H1 (cell line): Measurements from ENCODE around the gene SEZ6. TPM values are rescaled to one million over a fixed set of nuclear protein-coding genes. Genes with fewer than 3 reads are reported as not detected.
A peak's percentile ranks its signal among the peaks of the same experiment; 100 is the strongest.

Source experiments
- CTCF ChIA-PET: fragments of 300-600 bp; sonication (Branson Sonifier 250); formaldehyde crosslinking; loops from one replicate; lab custom pipeline; 2021; ENCODE audit not compliant: partially characterized antibody; lab: Charles Lee
- POLR2A ChIA-PET: fragments of 300-600 bp; sonication (Branson Sonifier 250); formaldehyde crosslinking; loops from one replicate; lab custom pipeline; 2021; ENCODE audit warnings: inconsistent platforms; ENCODE audit not compliant: partially characterized antibody; lab: Charles Lee
- DNase-seq, 2 experiments: peaks; one replicate each; pipeline versions ENCODE4 v3.0.0 to v3.0.0-alpha.2; 2010 to 2022; ENCODE audit warnings: low spot score in 2 of 2, low read depth in 1 of 2, mixed read lengths in 1 of 2
- FAIRE-seq: peaks from 2 replicates; lab custom pipeline; 2011; peaks lifted over from hg19 to GRCh38; lab: Jason Lieb, UNC
- H2AFZ ChIP-seq: 2 replicates; pipeline ENCODE4 v1.8.1; 2012; ENCODE audit warnings: low read length, inconsistent platforms
- H2AK5ac ChIP-seq: 2 replicates; pipeline ENCODE4 v1.6.1; 2013; ENCODE audit warnings: low read depth, low read length
- H2BK120ac ChIP-seq: replicated peaks from 2 replicates; pipeline ENCODE3; 2013; ENCODE audit warnings: low read depth, low read length, inconsistent platforms
- H2BK12ac ChIP-seq: 2 replicates; pipeline ENCODE4 v1.6.1; 2013; ENCODE audit warnings: low read depth, low read length
- H2BK15ac ChIP-seq: 2 replicates; pipeline ENCODE4 v1.6.1; 2013; ENCODE audit warnings: low read length
- H2BK20ac ChIP-seq: 2 replicates; pipeline ENCODE4 v1.6.1; 2013; ENCODE audit warnings: low read length
- H2BK5ac ChIP-seq: 2 replicates; pipeline ENCODE4 v1.6.1; 2013; ENCODE audit warnings: low read depth, low read length
- H3K14ac ChIP-seq: 2 replicates; pipeline ENCODE4 v1.6.1; 2013; ENCODE audit warnings: inconsistent platforms; ENCODE audit not compliant: insufficient read length
- H3K18ac ChIP-seq: 2 replicates; pipeline ENCODE4 v1.6.1; 2013; ENCODE audit warnings: low read length; ENCODE audit errors: extremely low read depth
- H3K23ac ChIP-seq: 2 replicates; pipeline ENCODE4 v1.6.1; 2013; ENCODE audit warnings: inconsistent platforms; ENCODE audit not compliant: insufficient read length
- H3K23me2 ChIP-seq: 2 replicates; pipeline ENCODE4 v1.6.1; 2013; ENCODE audit warnings: low read depth, low read length
- H3K27ac ChIP-seq: 2 replicates; pipeline ENCODE4 v1.6.1; 2011; ENCODE audit warnings: low read depth, low read length, inconsistent platforms
- H3K27me3 ChIP-seq, 4 experiments: replicated peaks in 1 of 4; 1 replicate in 1 of 4; 2 replicates in 3 of 4; pipeline versions ENCODE4 v1.6.1 to v1.8.1; 2011 to 2013; ENCODE audit warnings: low read length in 3 of 4, mild to moderate bottlenecking in 3 of 4, inconsistent platforms in 2 of 4, mixed read lengths in 2 of 4, moderate library complexity in 1 of 4; ENCODE audit not compliant: control insufficient read depth in 3 of 4, insufficient read depth in 3 of 4; ENCODE audit errors: extremely low read depth in 1 of 4
- H3K36me3 ChIP-seq, 4 experiments: 2 replicates each; pipeline versions ENCODE4 v1.6.1 to v1.8.1; 2011 to 2013; ENCODE audit warnings: mild to moderate bottlenecking in 4 of 4, low read length in 3 of 4, moderate library complexity in 2 of 4, control low read depth in 1 of 4, inconsistent platforms in 1 of 4; ENCODE audit not compliant: insufficient read depth in 4 of 4, control insufficient read depth in 2 of 4
- H3K4ac ChIP-seq: replicated peaks from 2 replicates; pipeline ENCODE3; 2013; ENCODE audit warnings: low read length, low read depth, mixed read lengths, inconsistent platforms; ENCODE audit not compliant: insufficient read length
- H3K4me1 ChIP-seq, 4 experiments: replicated peaks in 1 of 4; 1 replicate in 1 of 4; 2 replicates in 3 of 4; pipeline versions ENCODE4 v1.6.1 to v1.8.1; 2011 to 2013; ENCODE audit warnings: low read length in 3 of 4, inconsistent platforms in 2 of 4, mixed read lengths in 1 of 4; ENCODE audit not compliant: insufficient read depth in 4 of 4, control insufficient read depth in 3 of 4
- H3K4me2 ChIP-seq, 2 experiments: 2 replicates each; pipeline versions ENCODE4 v1.6.1 to v1.8.1; 2011 to 2013; ENCODE audit warnings: low read depth in 2 of 2, low read length in 2 of 2, control low read depth in 1 of 2, inconsistent platforms in 1 of 2, mild to moderate bottlenecking in 1 of 2; ENCODE audit not compliant: insufficient read depth in 1 of 2
- H3K4me3 ChIP-seq, 4 experiments: fragments of 200-600, 300-600 bp in 1 of 4; sonication (generic), shearing (Covaris generic), sonication (Bioruptor Twin) in 1 of 4; 2 replicates each; pipeline versions ENCODE4 v1.5.1 to v1.8.1; 2011 to 2016; ENCODE audit warnings: low read length in 4 of 4, low read depth in 3 of 4, control low read depth in 2 of 4, inconsistent platforms in 2 of 4, mild to moderate bottlenecking in 2 of 4, mixed read lengths in 1 of 4, moderate library complexity in 1 of 4; ENCODE audit not compliant: insufficient read depth in 2 of 4; ENCODE audit errors: extremely low read depth in 1 of 4
- H3K56ac ChIP-seq: replicated peaks from 2 replicates; pipeline ENCODE3; 2013; ENCODE audit warnings: low read depth, mild to moderate bottlenecking, mixed read lengths, low read length, inconsistent platforms; ENCODE audit not compliant: insufficient read length
- H3K79me1 ChIP-seq: 2 replicates; pipeline ENCODE4 v1.6.1; 2013; ENCODE audit warnings: low read depth, low read length, control low read depth
- H3K79me2 ChIP-seq, 2 experiments: 2 replicates each; pipeline versions ENCODE4 v1.6.1 to v1.8.1; 2012 to 2013; ENCODE audit warnings: low read length in 2 of 2, mild to moderate bottlenecking in 2 of 2, inconsistent platforms in 1 of 2; ENCODE audit not compliant: insufficient read depth in 2 of 2, control insufficient read depth in 1 of 2
- H3K9ac ChIP-seq, 4 experiments: replicated peaks in 1 of 4; 1 replicate in 1 of 4; 2 replicates in 3 of 4; pipeline versions ENCODE4 v1.6.1 to v1.8.1; 2011 to 2013; ENCODE audit warnings: low read depth in 3 of 4, low read length in 3 of 4, control low read depth in 2 of 4, mild to moderate bottlenecking in 2 of 4, moderate library complexity in 2 of 4, inconsistent platforms in 1 of 4; ENCODE audit errors: extremely low read depth in 1 of 4
- H3K9me3 ChIP-seq, 2 experiments: 2 replicates each; pipeline versions ENCODE4 v1.6.1 to v1.8.1; 2012 to 2013; ENCODE audit warnings: mild to moderate bottlenecking in 2 of 2, moderate library complexity in 2 of 2, control low read depth in 1 of 2, inconsistent platforms in 1 of 2, low read depth in 1 of 2, low read length in 1 of 2, mixed read lengths in 1 of 2; ENCODE audit not compliant: insufficient read depth in 2 of 2
- H4K20me1 ChIP-seq, 2 experiments: replicated peaks in 1 of 2; 2 replicates each; pipeline versions ENCODE3 to v1.8.1; 2011 to 2013; ENCODE audit warnings: inconsistent platforms in 2 of 2, low read length in 2 of 2, mild to moderate bottlenecking in 1 of 2; ENCODE audit not compliant: insufficient read depth in 2 of 2, control insufficient read depth in 1 of 2
- H4K5ac ChIP-seq: 2 replicates; pipeline ENCODE4 v1.6.1; 2013; ENCODE audit warnings: low read length, low read depth, mixed read lengths, inconsistent platforms; ENCODE audit not compliant: insufficient read length
- H4K8ac ChIP-seq: 2 replicates; pipeline ENCODE4 v1.8.0; 2013; ENCODE audit warnings: mild to moderate bottlenecking, moderate library complexity, low read length, inconsistent platforms; ENCODE audit not compliant: insufficient read depth; ENCODE audit errors: extremely low read depth
- H4K91ac ChIP-seq: replicated peaks from 2 replicates; pipeline ENCODE3; 2013; ENCODE audit warnings: low read length, mixed read lengths, inconsistent platforms; ENCODE audit not compliant: insufficient read length
- BCL11A ChIP-seq, 2 experiments: IDR thresholded peaks; one replicate each; pipeline ENCODE4 v1.6.1; 2011; ENCODE audit warnings: low read depth in 2 of 2, low read length in 2 of 2, mild to moderate bottlenecking in 2 of 2
- EP300 ChIP-seq, 2 experiments: IDR thresholded peaks; 1 replicate in 1 of 2; 2 replicates in 1 of 2; pipeline ENCODE4 v1.6.1; 2011 to 2012; ENCODE audit warnings: low read depth in 2 of 2, low read length in 2 of 2, mild to moderate bottlenecking in 2 of 2, borderline replicate concordance in 1 of 2, inconsistent platforms in 1 of 2, moderate library complexity in 1 of 2
- RAD21 ChIP-seq, 2 experiments: IDR thresholded peaks in 1 of 2; conservative IDR thresholded peaks in 1 of 2; 2 replicates each; pipeline ENCODE4 v1.6.1; 2011; ENCODE audit warnings: low read depth in 2 of 2, low read length in 2 of 2, improper control_type of control experiment in 1 of 2, inconsistent platforms in 1 of 2, mild to moderate bottlenecking in 1 of 2, moderate library complexity in 1 of 2
- RNF2 ChIP-seq: fragments of 200-900, 300-1000 bp; sonication (generic); IDR thresholded peaks from 2 replicates; pipeline ENCODE4 v1.7.1; 2016; ENCODE audit warnings: borderline replicate concordance, low read depth, mild to moderate bottlenecking, antibody characterized with exemption, low read length; ENCODE audit not compliant: poor library complexity, severe bottlenecking; ENCODE audit errors: missing control alignments
- RXRA ChIP-seq: IDR thresholded peaks from 2 replicates; pipeline ENCODE4 v1.6.1; 2011; ENCODE audit warnings: low read depth, mild to moderate bottlenecking, low read length, moderate library complexity; ENCODE audit not compliant: insufficient read depth
- SIN3A ChIP-seq, 2 experiments: IDR thresholded peaks in 1 of 2; conservative IDR thresholded peaks in 1 of 2; 2 replicates each; pipeline ENCODE4 v1.6.1; 2011 to 2012; ENCODE audit warnings: low read length in 2 of 2, improper control_type of control experiment in 1 of 2, low read depth in 1 of 2, mild to moderate bottlenecking in 1 of 2
- SIRT6 ChIP-seq: IDR thresholded peaks from one replicate; pipeline ENCODE4 v1.7.1; 2012; ENCODE audit warnings: low read length, inconsistent platforms
- SRF ChIP-seq: IDR thresholded peaks from 2 replicates; pipeline ENCODE4 v1.6.1; 2011; ENCODE audit warnings: mild to moderate bottlenecking, low read depth, low read length, moderate library complexity
- TAF7 ChIP-seq: optimal IDR thresholded peaks from 2 replicates; pipeline ENCODE3; 2011; ENCODE audit warnings: low read depth, mild to moderate bottlenecking, inconsistent platforms, low read length, moderate library complexity, borderline replicate concordance
- TEAD4 ChIP-seq: IDR thresholded peaks from 2 replicates; pipeline ENCODE4 v1.6.1; 2012; ENCODE audit warnings: low read depth, low read length, inconsistent platforms, mixed read lengths
- WGBS, 2 experiments: shearing (Covaris generic) in 1 of 2; methylation state at CpG; one replicate each; pipeline versions ENCODE4 v1.1.6 to v1.1.7; 2013 to 2015; ENCODE audit warnings: low lambda C conversion rate in 2 of 2, mixed read lengths in 2 of 2, inconsistent platforms in 1 of 2, low coverage in 1 of 2, missing lambda C conversion rate in 1 of 2; ENCODE audit not compliant: insufficient replicate concordance in 2 of 2, insufficient coverage in 1 of 2, insufficient read length in 1 of 2; ENCODE audit errors: extremely low coverage in 1 of 2, missing lambda C conversion rate in 1 of 2; 5-methylcytosine and 5-hydroxymethylcytosine counted together
- polyA plus RNA-seq, 7 experiments: library from polyadenylated mRNA; depleted of rRNA in 3 of 7; stranded (reverse) in 5 of 7; unstranded in 2 of 7; fragments of >200 nt in 5 of 7; fragments of 200-250 nt in 2 of 7; gene quantifications; 1 replicate in 5 of 7; 2 replicates in 1 of 7; 4 replicates in 1 of 7; pipeline versions ENCODE4 v1.2.1 to v1.2.3, GENCODE V29; 2011 to 2013; ENCODE audit warnings: missing spikeins in 2 of 7, mixed read lengths in 2 of 7
- total RNA-seq: library from RNA; stranded (reverse); fragmentation: NEBNext Ultra II Directional; extraction: Animal tissue kit (Norgen Biotek cat#: 25700); gene quantifications from 2 replicates; pipeline ENCODE4 v1.2.1, GENCODE V29; 2021
- TF ChIP-seq, protein P1 (sequence below): IDR thresholded peaks from 2 replicates; pipeline ENCODE4 v1.6.1; 2012; ENCODE audit warnings: inconsistent platforms

The SEZ6 gene
- total and polyA plus RNA-seq, 2 of the 8 experiments (the other 6 are each of a cell fraction or from before 2014, with no cell fraction given), result 6.9 to 16.1 TPM

DNA sequence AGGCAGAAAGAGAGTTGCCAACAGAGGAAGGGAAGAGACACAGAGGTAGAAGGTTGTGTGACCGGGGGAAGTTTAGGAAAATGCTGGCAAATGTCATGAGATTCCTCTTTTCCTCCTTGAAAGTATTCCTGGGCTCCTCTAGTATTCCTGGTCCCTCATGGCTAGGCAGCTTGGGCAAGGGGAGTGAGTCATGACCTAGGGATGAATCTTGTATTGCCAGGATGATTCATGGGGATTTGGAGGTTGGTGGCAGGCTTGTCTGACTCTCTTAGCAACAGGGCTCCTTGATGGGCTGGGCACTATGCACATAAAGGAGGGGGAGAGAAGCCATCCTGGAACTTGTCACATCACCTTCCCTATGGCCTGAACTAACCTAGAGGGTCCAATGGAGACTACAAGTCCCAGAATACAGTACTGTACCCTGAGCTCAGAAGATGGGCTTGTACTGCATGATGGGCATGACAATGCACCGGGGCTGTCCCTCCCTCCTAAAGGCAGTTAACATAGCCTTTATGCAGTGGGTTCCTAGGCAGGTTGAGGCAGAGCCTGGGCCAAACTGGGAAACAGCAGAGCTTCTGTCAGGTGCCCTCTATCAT, 2.1 kb upstream of the SEZ6 start:
- ChIA-PET POLR2A (interaction anchor here (0.9 to 4.6 kb wide), 5 partner anchors 11 to 101 kb away, joined by 3 to 31 read pairs (median 9); no protein-coding TSS in a partner anchor), CTCF (interaction anchor here (0.9 to 17.9 kb wide), 18 partner anchors 9 to 137 kb away, joined by 3 to 239 read pairs (median 6); no protein-coding TSS in a partner anchor)
- H3K23ac ChIP-seq, result no peak overlapping the region
- H3K36me3 ChIP-seq, result no peaks in the 10 kb centered on the region
- no peak overlapping the region for H4K5ac ChIP-seq
- no peaks in the 10 kb centered on the region for H3K79me2 ChIP-seq
- H2BK15ac ChIP-seq, result no peak overlapping the region; the same call in 1 of the 2 replicates
- H3K14ac ChIP-seq, result no peak overlapping the region
- H2BK5ac ChIP-seq, result peak overlapping the region; percentile 49; the same call in 1 of the 2 replicates
- H3K4ac ChIP-seq, result no peak overlapping the region
- no peak overlapping the region for H3K4me3 ChIP-seq
- no peak overlapping the region for H3K18ac ChIP-seq
- H2AFZ ChIP-seq, result no peak overlapping the region
- DNase-seq, result no peak
- no peak overlapping the region for H3K4me2 ChIP-seq
- peak overlapping the region; percentile 84 for H2BK20ac ChIP-seq
- no peak overlapping the region for H3K56ac ChIP-seq
- peaks cover 19 to 48% (median 28%) of the 10 kb centered on the region in 4 experiments for H3K4me1 ChIP-seq
- H3K27me3 ChIP-seq, result peaks cover 6 to 25% (median 20%) of the 10 kb centered on the region in 4 experiments; a peak in 6 of 7 replicates
- peaks cover 2% of the 10 kb centered on the region; the same call in 1 of the 2 replicates for H3K23me2 ChIP-seq
- peak overlapping the region; percentile 69; the same call in 1 of the 2 replicates for H2BK12ac ChIP-seq
- no peaks in the 10 kb centered on the region for H3K79me1 ChIP-seq
- no peaks in the 10 kb centered on the region for H4K20me1 ChIP-seq
- no peak for FAIRE-seq
- no peak overlapping the region for H4K8ac ChIP-seq
- no peak overlapping the region for H2AK5ac ChIP-seq
- WGBS, 2 experiments, result 83% methylated on average over 2 of the region's 2 CpGs; no CpG with 5 or more reads in 1 of the 2 experiments
- no peak overlapping the region for H4K91ac ChIP-seq
- no peak overlapping the region for H3K27ac ChIP-seq
- no peak overlapping the region for H2BK120ac ChIP-seq
- H3K9ac ChIP-seq, result no peak overlapping the region
- H3K9me3 ChIP-seq, result no peaks in the 10 kb centered on the region
- TF ChIP-seq, protein P1, sequence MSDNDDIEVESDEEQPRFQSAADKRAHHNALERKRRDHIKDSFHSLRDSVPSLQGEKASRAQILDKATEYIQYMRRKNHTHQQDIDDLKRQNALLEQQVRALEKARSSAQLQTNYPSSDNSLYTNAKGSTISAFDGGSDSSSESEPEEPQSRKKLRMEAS, result no peak
- TF ChIP-seq SRF, result no peak
- no peak for TF ChIP-seq SIRT6
- no peak for TF ChIP-seq TAF7
- TF ChIP-seq SIN3A (conservative IDR thresholded peaks at IDR 0.05 in 1 of 2, IDR thresholded peaks at IDR 0.05 in 1 of 2; ENCODE audit: low read depth in 1 of 2, low read length in 2 of 2), result no peak
- no peak for TF ChIP-seq RAD21 (IDR thresholded peaks at IDR 0.05 in 1 of 2, conservative IDR thresholded peaks at IDR 0.05 in 1 of 2; ENCODE audit: low read depth in 2 of 2, low read length in 2 of 2)
- TF ChIP-seq BCL11A (IDR thresholded peaks at IDR 0.05; ENCODE audit: low read depth in 2 of 2, low read length in 2 of 2), result no peak
- TF ChIP-seq RNF2, result no peak
- TF ChIP-seq EP300 (IDR thresholded peaks at IDR 0.05; ENCODE audit: borderline replicate concordance in 1 of 2, low read depth in 2 of 2, low read length in 2 of 2), result no peak
- TF ChIP-seq TEAD4, result no peak
- no peak for TF ChIP-seq RXRA
